Measurements from ENCODE around the gene CARMIL1.

The CARMIL1 gene

GRCh38 chr6:25553502-25553901 lies 274.3 kb downstream of the CARMIL1 start:
- H3K4me3 ChIP-seq (ENCODE audit: control insufficient read depth, low read depth, low read length) = no peak overlapping the region
- no peak for TF ChIP-seq CTCF (IDR thresholded peaks at IDR 0.05; ENCODE audit: control insufficient read depth, insufficient read depth, low read depth, low read length, missing control alignments)
- DNase-seq (ENCODE audit: low read depth) = peak; percentile 58

- TF ChIP-seq CTCF (IDR thresholded peaks at IDR 0.05; ENCODE audit: control insufficient read depth, insufficient read depth, low read depth, low read length, missing control alignments) = no peak
These were observed 276.0 kb downstream of the CARMIL1 start for GRCh38 chr6:25555188-25555587.

GRCh38 chr6:25556516-25556915 lies 277.3 kb downstream of the CARMIL1 start:
- TF ChIP-seq CTCF (IDR thresholded peaks at IDR 0.05; ENCODE audit: control insufficient read depth, insufficient read depth, low read depth, low read length, missing control alignments) = peak; percentile 87
- no peak overlapping the region for H3K4me3 ChIP-seq (ENCODE audit: control insufficient read depth, low read depth, low read length)
- DNase-seq (ENCODE audit: low read depth) = peak; percentile 27

More at GRCh38 chr6:25555188-25555587, 276.0 kb downstream of the CARMIL1 start:
- H3K4me3 ChIP-seq (ENCODE audit: control insufficient read depth, low read depth, low read length) = no peak overlapping the region
- no peak for DNase-seq (ENCODE audit: low read depth)

- no peak for DNase-seq (ENCODE audit: low read depth)
- no peak for TF ChIP-seq CTCF (IDR thresholded peaks at IDR 0.05; ENCODE audit: control insufficient read depth, insufficient read depth, low read depth, low read length, missing control alignments)
- H3K4me3 ChIP-seq (ENCODE audit: control insufficient read depth, low read depth, low read length) = no peak overlapping the region
These were observed 279.1 kb downstream of the CARMIL1 start for GRCh38 chr6:25558155-25558817.

- DNase-seq (ENCODE audit: low read depth) = no peak
- H3K4me3 ChIP-seq (ENCODE audit: control insufficient read depth, low read depth, low read length) = no peak overlapping the region
- TF ChIP-seq CTCF (IDR thresholded peaks at IDR 0.05; ENCODE audit: control insufficient read depth, insufficient read depth, low read depth, low read length, missing control alignments) = no peak
These were observed 281.7 kb downstream of the CARMIL1 start for GRCh38 chr6:25560865-25561264.

GRCh38 chr6:25564943-25565342 lies 285.8 kb downstream of the CARMIL1 start:
- DNase-seq (ENCODE audit: low read depth) = no peak
- no peak for TF ChIP-seq CTCF (IDR thresholded peaks at IDR 0.05; ENCODE audit: control insufficient read depth, insufficient read depth, low read depth, low read length, missing control alignments)
- no peak overlapping the region for H3K4me3 ChIP-seq (ENCODE audit: control insufficient read depth, low read depth, low read length)

Data from AG09309 (cell line).